ENCODE measurements around the gene PLXNB3. TPM values are rescaled to one million over a fixed set of nuclear protein-coding genes. Genes with fewer than 3 reads are reported as not detected.

PLXNB3 gene
- total and polyA plus RNA-seq, 12 donors, result 1.1 to 119 (median 41.4) TPM

DNA sequence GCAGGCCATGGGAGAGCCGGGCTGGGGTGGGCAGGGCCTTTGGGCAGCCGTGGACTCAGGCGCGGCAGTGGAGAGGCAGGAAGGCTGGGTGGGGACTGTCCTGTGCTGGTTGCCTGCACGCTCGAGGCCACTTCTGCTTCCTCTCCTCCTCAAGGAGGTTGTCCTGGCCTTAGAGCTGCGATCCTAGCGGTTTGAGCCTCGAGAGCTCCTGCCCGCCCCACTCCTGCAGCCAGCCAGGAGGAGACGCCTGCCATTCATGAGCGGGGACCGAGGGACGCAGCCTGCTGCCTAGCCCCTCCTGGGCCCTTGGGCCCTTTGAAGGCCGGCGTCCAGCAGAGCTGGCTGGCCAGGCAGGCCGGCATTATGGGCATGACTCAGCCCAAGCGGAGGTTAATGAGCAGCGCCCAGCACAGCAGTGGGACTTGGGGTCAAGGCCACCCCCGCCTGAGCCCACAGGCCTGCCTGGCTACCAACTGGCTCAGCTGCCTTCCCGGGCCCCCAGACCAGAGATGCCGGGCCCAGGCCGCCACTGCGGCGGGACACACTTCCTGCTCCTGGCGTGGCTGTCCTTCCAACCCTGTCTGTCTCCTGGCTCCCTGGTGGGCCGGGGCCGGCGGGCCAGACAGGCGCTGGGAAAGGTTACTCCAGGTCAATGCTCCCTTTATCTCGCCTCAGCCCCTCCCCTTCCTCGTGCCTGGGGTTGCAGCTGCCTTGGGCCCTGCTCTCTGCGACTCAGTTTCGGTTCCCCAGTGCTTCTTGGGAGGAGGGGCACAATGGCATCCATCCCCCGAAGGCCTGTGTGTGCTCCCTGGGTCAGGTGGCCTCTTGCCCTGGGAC lies 37.5 kb upstream of the PLXNB3 start:
- intact Hi-C loops (cut with DNase I), result no loop called here
- Histone ChIP-seq H3K27ac (peak overlapping the region; percentile 54 to 96 (median 86)), H3K36me3 (replicated peaks in 1 of 2) (no peaks in the 10 kb centered on the region), H3K9me3 (replicated peaks in 1 of 3) (no peaks in the 10 kb centered on the region), H3K4me1 (replicated peaks in 1 of 2) (peaks cover 37 to 39% of the 10 kb centered on the region in 2 donors), H3K4me3 (peak overlapping the region in 1 of 4 donors; percentile 74), H3K27me3 (no peaks in the 10 kb centered on the region)
- DNase-seq, result peak; percentile 64 to 90 (median 87)
- WGBS, 4 donors, result 3 to 38% (median 34%) methylated on average over 9 to 35 of the region's 35 CpGs; no CpG with 5 or more reads in 1 of the 4 donors
- TF ChIP-seq POLR2A (IDR thresholded peaks at IDR 0.05), result peak in 1 of 2 donors; percentile 57
- TF ChIP-seq, protein P1, sequence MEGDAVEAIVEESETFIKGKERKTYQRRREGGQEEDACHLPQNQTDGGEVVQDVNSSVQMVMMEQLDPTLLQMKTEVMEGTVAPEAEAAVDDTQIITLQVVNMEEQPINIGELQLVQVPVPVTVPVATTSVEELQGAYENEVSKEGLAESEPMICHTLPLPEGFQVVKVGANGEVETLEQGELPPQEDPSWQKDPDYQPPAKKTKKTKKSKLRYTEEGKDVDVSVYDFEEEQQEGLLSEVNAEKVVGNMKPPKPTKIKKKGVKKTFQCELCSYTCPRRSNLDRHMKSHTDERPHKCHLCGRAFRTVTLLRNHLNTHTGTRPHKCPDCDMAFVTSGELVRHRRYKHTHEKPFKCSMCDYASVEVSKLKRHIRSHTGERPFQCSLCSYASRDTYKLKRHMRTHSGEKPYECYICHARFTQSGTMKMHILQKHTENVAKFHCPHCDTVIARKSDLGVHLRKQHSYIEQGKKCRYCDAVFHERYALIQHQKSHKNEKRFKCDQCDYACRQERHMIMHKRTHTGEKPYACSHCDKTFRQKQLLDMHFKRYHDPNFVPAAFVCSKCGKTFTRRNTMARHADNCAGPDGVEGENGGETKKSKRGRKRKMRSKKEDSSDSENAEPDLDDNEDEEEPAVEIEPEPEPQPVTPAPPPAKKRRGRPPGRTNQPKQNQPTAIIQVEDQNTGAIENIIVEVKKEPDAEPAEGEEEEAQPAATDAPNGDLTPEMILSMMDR (IDR thresholded peaks at IDR 0.05), result no peak

DNA sequence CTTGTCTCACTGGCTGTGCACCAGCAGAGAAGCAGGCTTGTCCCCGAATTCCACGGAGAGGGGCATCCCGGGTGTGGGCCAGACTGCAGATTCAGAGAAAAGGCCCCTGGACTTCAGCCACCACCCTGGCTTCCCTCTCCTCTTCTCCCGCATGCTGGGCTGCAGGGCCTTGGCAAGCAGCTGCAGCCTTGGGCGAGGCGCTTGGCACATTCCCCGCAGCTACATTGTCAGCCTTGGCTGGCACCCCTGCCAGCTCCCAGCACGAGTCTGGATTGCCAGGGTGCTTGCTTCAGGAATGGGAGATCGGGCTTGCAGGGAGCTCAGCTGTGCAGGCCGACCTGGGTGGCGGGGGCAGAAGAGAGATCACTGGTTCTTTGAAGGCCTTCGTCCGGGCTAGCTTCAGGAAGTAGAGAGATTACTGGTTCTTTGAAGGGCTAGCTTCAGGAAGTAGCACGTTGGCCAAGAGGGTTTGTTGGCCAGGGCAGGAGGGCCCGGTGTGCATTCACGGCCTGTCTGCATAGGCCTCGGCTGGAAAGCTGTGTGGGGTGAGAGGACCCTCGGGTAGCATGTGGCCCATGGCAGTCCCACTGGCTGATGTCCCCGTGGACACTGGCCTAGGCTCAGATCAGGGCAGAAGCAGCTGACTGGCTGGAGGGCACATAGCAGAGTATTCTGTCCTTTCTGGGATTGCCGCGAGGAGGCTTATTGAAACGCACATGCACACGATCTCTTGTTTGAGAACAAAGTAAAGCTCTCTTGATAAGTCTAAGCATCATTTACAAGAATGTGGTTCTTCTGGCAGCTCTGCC lies 36.7 kb upstream of the PLXNB3 start:
- TF ChIP-seq, protein P1 (IDR thresholded peaks at IDR 0.05), result no peak
- no peak for TF ChIP-seq POLR2A (IDR thresholded peaks at IDR 0.05)
- intact Hi-C loops (cut with DNase I), result no loop called here
- DNase-seq, result peak; percentile 57 to 81 (median 80)
- Histone ChIP-seq H3K27ac (peak overlapping the region; percentile 54 to 96 (median 86)), H3K36me3 (replicated peaks in 1 of 2) (no peaks in the 10 kb centered on the region), H3K4me3 (peak overlapping the region in 1 of 4 donors; percentile 18), H3K4me1 (replicated peaks in 1 of 2) (peaks cover 39 to 41% of the 10 kb centered on the region in 2 donors), H3K9me3 (replicated peaks in 1 of 3) (no peaks in the 10 kb centered on the region), H3K27me3 (no peaks in the 10 kb centered on the region)
- 19 to 61% (median 47%) methylated on average over 17 to 23 of the region's 23 CpGs; no CpG with 5 or more reads in 1 of the 4 donors for whole genome bisulfite sequencing, 4 donors

DNA sequence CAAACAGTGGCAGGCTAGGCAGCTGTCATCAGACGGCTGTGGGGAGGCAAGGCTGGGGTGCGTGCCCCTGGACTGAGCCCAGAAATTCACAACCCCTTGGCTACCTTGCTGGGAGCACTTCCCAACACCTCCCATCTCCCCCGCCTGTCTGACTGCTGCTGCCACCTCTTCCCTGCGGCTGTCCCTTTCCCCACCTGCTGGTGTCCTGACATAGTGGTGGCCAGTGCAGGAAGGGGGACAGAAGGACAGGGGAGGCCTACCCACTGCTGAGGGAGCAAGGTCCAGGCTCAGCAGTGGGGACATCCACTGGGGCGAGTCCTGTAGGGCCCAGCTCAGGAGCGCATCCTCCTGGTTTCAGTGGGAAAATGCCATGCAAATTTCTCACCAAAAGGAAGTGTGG lies 36.0 kb upstream of the PLXNB3 start:
- 78 to 89% (median 79%) methylated on average over 4 to 6 of the region's 6 CpGs for WGBS, 4 donors
- no peaks in the 10 kb centered on the region for H3K36me3 ChIP-seq (replicated peaks in 1 of 2)
- H3K9me3 ChIP-seq (replicated peaks in 1 of 3), result no peaks in the 10 kb centered on the region
- intact Hi-C loops (cut with DNase I), result no loop called here
- TF ChIP-seq, protein P1 (IDR thresholded peaks at IDR 0.05), result no peak
- TF ChIP-seq POLR2A (IDR thresholded peaks at IDR 0.05), result no peak
- no peak overlapping the region for H3K4me3 ChIP-seq
- peak overlapping the region in 4 of 5 donors; percentile 85 to 96 (median 88) for H3K27ac ChIP-seq
- peaks cover 35 to 43% of the 10 kb centered on the region in 2 donors for H3K4me1 ChIP-seq (replicated peaks in 1 of 2)
- H3K27me3 ChIP-seq, result no peaks in the 10 kb centered on the region
- DNase-seq, result peak in 1 of 7 donors; percentile 15

All from adrenal gland (tissue), 12 donors.